Measurements from ENCODE around the gene LMAN2L.

- TF ChIP-seq CTCF (conservative IDR thresholded peaks at IDR 0.05 in 1 of 2, IDR thresholded peaks at IDR 0.05 in 1 of 2; ENCODE audit: low read depth in 1 of 2, low read length in 2 of 2) (no peak), EZH2 (IDR thresholded peaks at IDR 0.05; ENCODE audit: low read length, missing control alignments) (no peak)
Observed at GRCh38 chr2:96668771-96669170, 71.1 kb downstream of the LMAN2L start.
